ENCODE data around the gene ISY1. TPM values are rescaled to one million over a fixed set of nuclear protein-coding genes. Genes with fewer than 3 reads are reported as not detected.
"Not testable (repeated sequence)": the region's sequence is repeated elsewhere in the genome, so short reads cannot be mapped to it uniquely, and the experiment has no call there.

Gene ISY1
- total RNA-seq, 2 donors from 2014 or later: 9.3 to 12.5 TPM

DNA sequence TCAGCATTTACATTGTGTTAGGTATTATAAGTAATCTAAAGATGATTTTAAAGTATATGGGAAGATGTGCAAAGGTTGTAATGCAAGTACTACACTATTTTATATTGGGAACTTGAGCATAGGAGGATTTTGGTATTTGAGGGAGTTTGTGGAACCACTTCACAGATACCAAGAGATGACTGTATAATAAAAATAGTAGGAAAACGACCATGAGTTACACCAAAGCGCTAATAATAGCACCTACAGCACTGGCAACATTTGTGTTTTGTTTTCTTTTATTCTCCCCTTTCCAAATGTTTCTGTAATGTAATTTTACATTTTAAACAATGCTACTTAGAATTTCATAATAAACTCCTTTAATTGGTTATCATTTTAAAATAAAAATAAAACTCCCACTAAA is 12.3 kb upstream of the ISY1 start:
- Histone ChIP-seq H3K4me1 (peaks cover 70% of the 10 kb centered on the region), H3K36me3 (replicated peaks in 1 of 2; ENCODE audit: insufficient read depth in 1 of 2, low read depth in 2 of 2) (peaks cover 7 to 19% of the 10 kb centered on the region in 2 donors), H3K4me3 (no peak overlapping the region), H3K27ac (no peak overlapping the region), H3K9me3 (no peaks in the 10 kb centered on the region), H3K27me3 (no peaks in the 10 kb centered on the region)
- ATAC-seq (no peak), DNase-seq (no peak)
- intact Hi-C loops (cut with DNase I): no loop called here
- 39 to 44% methylated on average over 2 of the region's 2 CpGs for WGBS, 2 donors
- TF ChIP-seq, protein P1, sequence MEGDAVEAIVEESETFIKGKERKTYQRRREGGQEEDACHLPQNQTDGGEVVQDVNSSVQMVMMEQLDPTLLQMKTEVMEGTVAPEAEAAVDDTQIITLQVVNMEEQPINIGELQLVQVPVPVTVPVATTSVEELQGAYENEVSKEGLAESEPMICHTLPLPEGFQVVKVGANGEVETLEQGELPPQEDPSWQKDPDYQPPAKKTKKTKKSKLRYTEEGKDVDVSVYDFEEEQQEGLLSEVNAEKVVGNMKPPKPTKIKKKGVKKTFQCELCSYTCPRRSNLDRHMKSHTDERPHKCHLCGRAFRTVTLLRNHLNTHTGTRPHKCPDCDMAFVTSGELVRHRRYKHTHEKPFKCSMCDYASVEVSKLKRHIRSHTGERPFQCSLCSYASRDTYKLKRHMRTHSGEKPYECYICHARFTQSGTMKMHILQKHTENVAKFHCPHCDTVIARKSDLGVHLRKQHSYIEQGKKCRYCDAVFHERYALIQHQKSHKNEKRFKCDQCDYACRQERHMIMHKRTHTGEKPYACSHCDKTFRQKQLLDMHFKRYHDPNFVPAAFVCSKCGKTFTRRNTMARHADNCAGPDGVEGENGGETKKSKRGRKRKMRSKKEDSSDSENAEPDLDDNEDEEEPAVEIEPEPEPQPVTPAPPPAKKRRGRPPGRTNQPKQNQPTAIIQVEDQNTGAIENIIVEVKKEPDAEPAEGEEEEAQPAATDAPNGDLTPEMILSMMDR (IDR thresholded peaks at IDR 0.05): no peak
- no peak for TF ChIP-seq POLR2A (IDR thresholded peaks at IDR 0.05)

DNA sequence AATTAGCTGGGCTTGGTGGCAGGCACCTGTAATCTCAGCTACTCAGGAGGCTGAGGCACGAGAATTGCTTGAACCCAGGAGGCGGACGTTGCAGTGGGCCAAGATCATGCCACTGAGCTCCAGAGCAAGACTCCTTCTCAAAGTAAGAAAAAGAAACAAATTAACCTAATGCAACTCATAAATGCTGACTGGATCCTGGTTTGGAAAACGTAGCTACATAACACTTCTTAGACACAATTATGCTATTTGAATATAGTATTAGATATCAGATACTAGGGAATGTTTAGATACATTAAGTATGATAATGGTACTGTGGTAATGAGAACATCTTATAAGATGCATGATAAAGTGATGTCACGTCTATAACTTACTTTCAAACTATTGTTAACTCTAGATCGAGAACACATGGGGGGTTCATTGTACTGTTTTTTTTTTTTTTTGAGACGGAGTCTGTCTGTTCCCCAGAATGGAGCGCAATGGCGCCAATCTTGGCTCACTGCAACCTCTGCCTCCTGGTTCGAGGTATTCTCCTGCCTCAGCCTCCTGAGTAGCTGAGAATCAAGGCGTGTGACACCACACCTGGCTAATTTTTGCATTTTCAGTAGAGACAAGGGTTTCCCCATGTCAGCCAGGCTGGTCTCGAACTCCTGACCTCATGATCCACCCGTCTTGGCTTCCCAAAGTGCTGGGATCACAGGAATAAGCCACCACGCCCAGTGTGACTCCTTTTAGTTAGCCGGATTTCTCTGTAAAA is 5.9 kb upstream of the ISY1 start:
- H3K9me3 ChIP-seq: no peaks in the 10 kb centered on the region
- no peak overlapping the region for H3K4me3 ChIP-seq
- peaks cover 17% of the 10 kb centered on the region for H3K4me1 ChIP-seq
- ATAC-seq (no peak), DNase-seq (no peak)
- no peaks in the 10 kb centered on the region for H3K27me3 ChIP-seq
- intact Hi-C loops (cut with DNase I): no loop called here
- TF ChIP-seq POLR2A (IDR thresholded peaks at IDR 0.05): no peak
- TF ChIP-seq, protein P1 (IDR thresholded peaks at IDR 0.05): no peak
- 88 to 91% methylated on average over 15 of the region's 15 CpGs for WGBS, 2 donors
- H3K27ac ChIP-seq: no peak overlapping the region
- H3K36me3 ChIP-seq (replicated peaks in 1 of 2; ENCODE audit: insufficient read depth in 1 of 2, low read depth in 2 of 2): peaks cover 13 to 36% of the 10 kb centered on the region in 2 donors

DNA sequence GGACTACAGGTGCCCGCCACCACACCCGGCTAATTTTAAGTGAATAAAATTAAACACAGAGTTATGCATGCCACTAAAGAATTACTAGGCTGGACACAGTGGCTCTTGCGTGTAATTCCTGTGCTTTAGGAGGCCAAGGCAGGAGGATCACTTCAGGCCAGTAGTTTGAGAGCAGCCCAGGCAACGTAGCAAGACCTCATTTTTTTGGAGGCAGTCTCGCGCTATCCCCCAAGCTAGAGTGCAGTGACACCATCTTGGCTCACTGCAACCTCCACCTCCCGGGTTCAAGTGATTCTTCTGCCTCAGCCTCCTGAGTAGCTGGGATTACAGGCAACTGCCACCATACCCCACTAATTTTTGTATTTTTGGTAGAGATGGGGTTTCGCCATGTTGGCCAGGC is 4.7 kb upstream of the ISY1 start:
- Histone ChIP-seq H3K36me3 (replicated peaks in 1 of 2; ENCODE audit: insufficient read depth in 1 of 2, low read depth in 2 of 2) (peaks cover 7 to 27% of the 10 kb centered on the region in 2 donors), H3K4me1 (peaks cover 13% of the 10 kb centered on the region)
- WGBS, 2 donors: 95 to 97% methylated on average over 8 of the region's 8 CpGs
- H3K9me3 ChIP-seq; H3K27ac ChIP-seq; H3K27me3 ChIP-seq; DNase-seq; ATAC-seq; intact Hi-C loops (cut with DNase I); H3K4me3 ChIP-seq: not testable (repeated sequence)

DNA sequence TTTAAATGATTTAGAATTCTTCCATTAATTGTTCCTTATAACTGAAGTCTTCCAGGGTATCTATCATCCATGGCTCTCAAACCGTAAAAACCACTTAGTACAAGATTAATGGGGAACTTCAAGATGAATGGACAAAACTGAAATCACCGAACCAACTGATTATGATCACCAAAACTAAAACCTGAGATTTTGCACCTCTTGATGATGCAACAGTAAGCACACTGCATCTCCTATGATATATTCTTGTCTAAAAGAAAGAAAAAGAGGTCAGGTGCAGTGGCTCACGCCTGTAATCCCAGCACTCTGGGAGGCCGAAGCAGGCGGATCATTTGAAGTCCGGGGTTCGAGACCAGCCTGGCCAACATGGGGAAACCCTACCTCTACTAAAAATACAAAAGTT is 3.6 kb upstream of the ISY1 start:
- WGBS, 2 donors: 88 to 89% methylated on average over 7 of the region's 7 CpGs
- H3K27ac ChIP-seq: no peak overlapping the region
- no peaks in the 10 kb centered on the region for H3K9me3 ChIP-seq
- DNase-seq: no peak
- peaks cover 7 to 17% of the 10 kb centered on the region in 2 donors for H3K36me3 ChIP-seq (replicated peaks in 1 of 2; ENCODE audit: insufficient read depth in 1 of 2, low read depth in 2 of 2)
- no peak for TF ChIP-seq POLR2A (IDR thresholded peaks at IDR 0.05)
- TF ChIP-seq, protein P1 (IDR thresholded peaks at IDR 0.05): no peak
- intact Hi-C loops (cut with DNase I): no loop called here
- no peaks in the 10 kb centered on the region for H3K27me3 ChIP-seq
- no peak overlapping the region for H3K4me3 ChIP-seq
- ATAC-seq: no peak
- peaks cover 20% of the 10 kb centered on the region for H3K4me1 ChIP-seq

DNA sequence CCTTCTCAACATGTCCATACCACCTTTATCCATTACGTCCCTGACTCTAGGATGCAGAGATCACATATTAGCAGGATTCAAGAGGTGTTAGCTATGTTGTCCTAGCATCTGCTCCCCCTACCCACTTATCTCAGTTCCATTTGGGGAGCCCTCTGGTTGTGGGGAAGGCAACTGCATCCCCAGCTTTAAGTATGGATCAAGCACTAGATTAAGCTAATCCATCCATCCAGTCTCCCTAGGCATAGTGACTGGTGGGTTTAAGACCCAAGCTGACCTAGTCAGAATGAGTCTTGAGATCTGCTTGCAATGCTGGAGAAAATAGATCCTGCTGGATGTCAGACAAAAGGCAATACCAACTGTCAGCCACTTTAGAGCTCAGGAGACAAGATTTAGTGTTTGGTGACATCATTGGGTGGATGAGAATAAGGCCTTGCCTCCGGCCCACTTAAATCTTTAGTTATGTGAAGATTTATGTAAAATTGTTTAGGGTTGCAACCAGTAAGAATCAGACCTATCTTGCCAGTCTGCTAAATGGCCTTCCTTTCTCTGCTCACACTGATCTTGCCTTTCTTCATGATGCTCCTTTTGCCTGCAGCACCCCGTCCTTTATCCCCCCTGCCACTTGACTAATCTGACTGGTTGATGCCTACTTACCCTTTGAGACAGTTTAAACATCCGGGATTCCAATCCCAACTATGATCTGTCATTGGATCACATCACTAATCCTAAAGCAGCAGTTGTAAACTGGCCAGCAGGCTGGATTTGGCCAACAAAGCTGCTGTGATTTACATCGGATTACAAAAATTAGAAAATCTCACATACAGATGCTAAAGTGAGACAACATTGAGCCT is 2.1 kb upstream of the ISY1 start:
- ATAC-seq (no peak), DNase-seq (no peak)
- peaks cover 7 to 21% of the 10 kb centered on the region in 2 donors for H3K36me3 ChIP-seq (replicated peaks in 1 of 2; ENCODE audit: insufficient read depth in 1 of 2, low read depth in 2 of 2)
- no peak for TF ChIP-seq POLR2A (IDR thresholded peaks at IDR 0.05)
- TF ChIP-seq, protein P1 (IDR thresholded peaks at IDR 0.05): peak in 2 of 7 experiments; percentile 11 to 25
- 51 to 55% methylated on average over 5 of the region's 5 CpGs for WGBS, 2 donors
- peaks cover 27% of the 10 kb centered on the region for H3K4me1 ChIP-seq
- H3K27ac ChIP-seq: peak overlapping the region in 2 of 4 donors; percentile 21 to 92
- H3K9me3 ChIP-seq: no peaks in the 10 kb centered on the region
- no peaks in the 10 kb centered on the region for H3K27me3 ChIP-seq
- no peak overlapping the region for H3K4me3 ChIP-seq
- intact Hi-C loops (cut with DNase I): no loop called here
